HG03135 (cell line): ENCODE data around the gene SNRPD1.
"Not testable (repeated sequence)": the region's sequence is repeated elsewhere in the genome, so short reads cannot be mapped to it uniquely, and the experiment has no call there.

ENCODE experiments used
- ATAC-seq: cut with Tn5 transposase; IDR thresholded peaks from one replicate; pipeline ENCODE4 v1.9.1; 2021; ENCODE audit warnings: mild to moderate bottlenecking, moderate library complexity; ENCODE audit not compliant: unreplicated experiment

SNRPD1 gene

DNA sequence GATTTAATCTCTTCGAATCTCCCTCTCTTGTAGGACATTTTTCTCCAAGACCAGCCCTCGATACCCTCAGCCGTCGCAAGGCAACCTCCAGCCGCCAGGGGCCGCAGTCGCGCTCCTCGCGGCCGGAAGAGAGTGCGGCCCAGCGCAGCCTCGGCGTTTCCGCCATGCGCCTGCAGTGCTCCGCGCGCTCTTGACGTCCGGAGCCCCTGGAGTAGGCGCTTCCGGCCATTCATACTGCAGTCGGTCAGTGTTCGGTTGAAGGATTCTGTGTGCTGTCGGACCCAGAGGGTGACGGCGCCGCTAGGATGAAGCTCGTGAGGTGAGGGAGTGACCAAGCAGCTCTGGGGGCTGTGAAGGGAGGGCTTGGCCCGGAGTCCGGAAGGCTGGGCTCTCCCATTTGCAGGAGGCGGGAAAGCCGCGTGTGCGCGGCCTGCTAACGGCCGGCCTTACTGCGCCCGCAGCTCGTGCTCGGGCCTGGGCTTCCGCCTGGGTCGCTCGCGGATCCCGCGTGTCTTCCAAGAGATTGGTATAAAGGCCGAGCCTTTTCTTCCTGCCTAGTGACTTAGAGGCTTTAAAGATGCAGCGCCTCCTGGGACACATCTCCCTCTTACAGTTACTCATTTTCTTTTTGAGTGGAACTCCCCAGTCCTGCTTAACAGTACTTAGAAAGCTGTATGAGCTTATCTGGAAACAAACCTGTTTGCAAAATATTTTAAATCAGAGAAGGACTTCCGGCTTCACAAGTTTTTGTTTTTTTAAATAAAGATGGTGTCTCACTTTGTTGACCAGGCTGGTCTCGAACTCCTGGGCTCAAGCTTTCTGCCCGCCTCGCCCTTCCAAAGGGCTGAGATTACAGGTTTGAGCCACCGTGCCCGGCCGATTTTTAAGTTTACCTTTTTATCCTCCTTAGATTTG lies at the start of gene SNRPD1:
SNRPD1 (plus strand) TSS at position 190 of the 915 bp plus-strand sequence; CDS start at position 306, 116 bp downstream.
- peak; percentile 99 for ATAC-seq

DNA sequence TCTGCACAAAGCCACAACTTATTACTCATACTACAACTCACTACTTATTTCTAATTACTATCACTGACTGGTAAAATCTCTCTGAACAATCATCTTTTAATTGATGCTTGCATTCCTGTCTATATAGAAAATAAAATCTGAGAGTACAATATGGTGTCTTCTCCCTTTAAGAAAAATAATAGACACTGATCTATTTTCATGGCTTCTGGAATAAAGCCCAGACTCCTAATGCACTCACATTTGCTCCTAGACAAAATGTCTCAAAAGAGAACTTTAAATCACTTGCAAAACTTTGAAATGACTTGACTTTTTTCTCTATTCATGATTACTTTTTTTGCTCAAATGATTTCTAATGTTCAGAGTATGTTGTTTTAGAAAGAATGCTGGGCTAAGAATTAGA lies 40.3 kb upstream of the SNRPD1 start:
- no peak for ATAC-seq

DNA sequence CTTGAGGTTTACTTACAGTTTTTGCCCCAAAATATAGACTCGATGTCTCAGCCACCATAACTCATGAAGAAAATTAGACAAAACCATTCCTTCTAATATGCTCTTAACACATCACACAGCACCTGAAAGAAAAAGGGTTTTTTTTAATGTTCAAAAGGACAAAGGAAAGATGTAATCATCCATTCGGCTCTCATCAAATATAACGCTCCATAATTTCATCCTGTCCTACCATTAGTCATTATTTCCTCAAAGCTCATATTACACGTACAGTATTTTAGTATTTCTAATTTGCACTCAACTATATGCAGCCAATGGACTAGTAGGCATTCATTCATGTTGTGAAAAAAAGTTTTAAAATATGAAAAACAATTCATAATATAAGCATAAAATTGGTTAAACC lies 36.5 kb upstream of the SNRPD1 start:
- ATAC-seq: no peak

DNA sequence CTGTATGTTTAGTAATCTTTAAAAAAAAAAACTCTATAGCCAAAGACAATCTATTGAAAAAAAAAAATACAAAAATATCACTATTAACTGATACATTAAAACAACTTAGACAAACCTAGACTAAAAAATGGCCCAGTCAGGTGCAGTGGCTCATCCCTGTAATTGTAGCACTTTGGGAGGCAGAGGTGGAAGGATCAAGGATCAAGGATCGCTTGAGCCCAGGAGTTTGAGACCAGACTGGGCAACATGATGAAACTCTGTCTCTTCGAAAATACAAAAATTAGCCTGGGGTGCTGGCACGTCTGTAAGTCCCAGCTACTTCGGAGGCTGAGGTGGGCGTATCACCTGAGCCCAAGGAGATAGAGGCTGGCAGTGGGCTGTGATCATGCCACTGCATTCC lies 27.7 kb upstream of the SNRPD1 start:
- no peak for ATAC-seq

DNA sequence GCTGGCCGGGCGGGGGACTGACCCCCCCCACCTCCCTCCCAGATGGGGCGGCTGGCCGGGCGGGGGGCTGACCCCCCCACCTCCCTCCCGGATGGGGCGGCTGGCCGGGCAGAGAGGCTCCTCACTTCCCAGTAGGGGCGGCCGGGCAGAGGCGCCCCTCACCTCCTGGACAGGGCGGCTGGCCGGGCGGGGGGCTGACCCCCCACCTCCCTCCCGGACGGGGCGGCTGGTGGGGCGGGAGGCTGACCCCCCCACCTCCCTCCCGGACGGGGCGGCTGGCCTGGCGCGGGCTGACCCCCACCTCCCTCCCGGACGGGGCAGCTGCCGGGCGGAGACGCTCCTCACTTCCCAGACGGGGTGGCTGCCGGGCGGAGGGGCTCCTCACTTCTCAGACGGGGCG lies 19.8 kb upstream of the SNRPD1 start:
- ATAC-seq: not testable (repeated sequence)

DNA sequence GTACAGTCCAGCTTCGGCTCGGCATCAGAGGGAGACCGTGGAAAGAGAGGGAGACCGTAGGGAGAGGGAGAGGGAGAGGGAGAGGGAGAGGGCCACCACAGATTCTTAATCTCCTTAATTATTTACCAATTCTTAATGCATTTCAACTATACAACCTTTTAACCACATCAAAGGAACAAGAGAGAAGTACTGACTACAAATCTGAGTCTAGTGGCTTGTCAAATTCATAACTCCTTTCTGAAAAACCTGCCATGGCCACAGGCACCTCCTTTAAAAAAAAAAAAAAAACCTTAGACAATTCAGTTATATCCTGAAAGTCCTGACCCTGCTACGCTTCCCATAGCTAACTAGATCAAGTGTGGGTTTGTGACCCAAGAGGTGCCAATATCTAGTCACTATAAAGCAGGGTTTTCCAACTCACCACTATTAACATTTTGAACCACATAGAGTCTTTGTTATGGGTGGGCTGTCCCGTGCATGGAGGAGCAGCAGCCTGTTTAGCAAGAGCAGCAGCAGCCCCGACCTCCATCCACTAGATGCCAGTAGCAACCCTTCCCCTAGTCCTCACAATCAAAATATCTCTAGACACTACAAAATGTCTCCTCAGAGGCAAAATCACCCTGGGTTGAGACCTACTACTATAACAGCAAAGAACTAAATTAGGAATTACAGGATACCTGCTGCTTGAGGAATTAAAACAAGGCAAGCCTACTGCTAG lies 18.4 kb upstream of the SNRPD1 start:
- no peak for ATAC-seq

DNA sequence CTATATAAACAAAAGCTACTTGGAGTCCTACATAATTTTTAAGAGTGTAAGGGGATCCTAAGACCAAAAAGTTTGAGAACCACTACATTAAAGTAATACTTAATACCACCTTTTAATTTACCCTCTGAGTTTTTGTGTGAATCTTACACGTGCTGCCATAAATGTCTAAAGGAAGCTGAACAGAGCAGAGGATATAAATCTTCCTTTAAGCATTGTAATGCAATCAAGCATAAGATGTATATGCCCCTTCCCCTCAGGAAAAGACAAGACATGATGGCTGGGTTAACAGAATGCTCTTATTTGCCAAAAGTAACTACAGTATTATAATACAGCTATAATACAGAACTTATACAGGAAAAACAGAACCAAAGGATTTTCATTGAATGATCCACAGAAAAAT lies 14.5 kb upstream of the SNRPD1 start:
- ATAC-seq: no peak

DNA sequence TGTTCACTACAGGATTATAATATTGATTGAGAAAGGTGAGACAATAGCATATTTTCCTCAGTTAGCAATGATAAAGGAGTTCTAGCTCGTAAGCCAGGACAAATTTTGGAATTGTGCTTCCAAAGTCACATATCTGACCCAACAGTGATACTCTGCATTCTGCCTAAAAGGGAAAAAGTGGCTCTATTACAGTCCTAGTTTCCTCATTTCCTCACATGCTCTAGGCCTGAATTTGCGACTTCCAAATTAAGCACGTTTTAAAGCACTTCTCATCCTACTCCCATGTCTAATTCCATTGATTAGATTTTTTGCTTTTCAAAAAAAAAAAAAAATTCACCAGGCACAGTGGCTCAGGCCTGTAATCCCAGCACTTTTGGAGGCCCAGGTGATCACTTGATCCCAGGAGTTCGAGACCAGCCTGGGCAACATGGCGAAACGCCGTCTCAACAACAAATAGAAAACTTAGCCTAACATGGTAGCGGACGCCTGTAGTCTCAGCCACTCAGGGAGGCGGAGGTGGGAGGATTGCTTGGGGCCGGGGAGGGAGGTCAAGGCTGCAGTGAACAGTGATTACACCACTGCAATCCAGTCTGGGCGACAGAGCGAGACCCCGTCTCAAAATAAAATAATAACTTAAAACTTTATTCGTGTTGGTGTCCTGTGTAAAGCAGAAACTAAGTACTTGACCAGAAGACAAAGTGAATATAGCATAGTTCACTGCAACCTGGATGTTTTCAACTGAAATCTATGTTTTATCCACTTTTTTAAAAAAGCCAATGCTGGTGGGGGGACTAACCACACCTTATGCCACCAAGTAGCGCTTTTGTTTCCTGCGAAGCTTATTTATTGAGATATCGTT lies 13.2 kb upstream of the SNRPD1 start:
- no peak for ATAC-seq

DNA sequence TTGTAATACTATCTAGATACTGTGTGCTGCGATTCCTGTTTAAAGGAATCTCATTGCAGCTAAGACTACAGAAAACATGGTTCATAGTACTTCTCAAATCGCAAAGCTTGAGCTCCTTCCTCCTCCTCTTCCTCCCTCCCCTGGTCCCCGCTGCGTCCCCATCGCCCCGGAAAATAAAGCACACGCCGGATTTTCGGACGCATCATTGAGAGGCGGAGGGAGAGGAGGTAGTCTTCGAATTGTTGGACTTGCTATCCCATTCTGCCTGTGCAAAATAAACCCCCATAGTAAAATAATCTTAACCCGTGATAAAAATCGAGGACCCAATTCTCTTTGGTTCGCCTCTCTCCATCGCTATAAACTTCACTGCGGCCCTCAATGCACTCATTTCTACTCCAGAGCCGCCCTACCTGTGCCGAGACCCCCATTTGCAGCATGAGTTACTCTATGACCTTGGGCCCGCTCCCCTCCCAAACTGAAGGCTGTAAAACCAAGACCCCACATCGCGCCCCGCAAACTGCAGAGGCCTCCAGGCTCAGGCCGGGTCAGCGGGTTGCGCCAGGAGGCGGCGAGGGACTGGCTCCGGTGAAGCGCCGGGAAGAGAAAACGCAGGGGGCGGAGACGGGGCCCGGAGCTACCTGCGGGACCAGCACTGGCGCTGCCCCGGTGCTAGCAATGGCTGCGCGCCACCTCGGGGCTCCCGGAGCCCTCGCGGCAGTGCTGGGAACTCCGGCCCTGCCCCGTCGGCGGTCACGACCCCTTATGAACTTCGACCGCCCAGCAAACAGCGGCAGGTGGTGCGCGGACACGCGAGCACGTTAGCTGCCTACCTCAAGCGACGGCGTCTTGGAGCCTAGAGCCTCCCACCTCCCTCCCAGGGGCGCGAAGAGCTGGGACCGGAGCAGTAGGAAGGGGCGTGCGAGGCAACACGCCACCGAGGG lies 12.3 kb upstream of the SNRPD1 start:
- peak; percentile 50 for ATAC-seq

DNA sequence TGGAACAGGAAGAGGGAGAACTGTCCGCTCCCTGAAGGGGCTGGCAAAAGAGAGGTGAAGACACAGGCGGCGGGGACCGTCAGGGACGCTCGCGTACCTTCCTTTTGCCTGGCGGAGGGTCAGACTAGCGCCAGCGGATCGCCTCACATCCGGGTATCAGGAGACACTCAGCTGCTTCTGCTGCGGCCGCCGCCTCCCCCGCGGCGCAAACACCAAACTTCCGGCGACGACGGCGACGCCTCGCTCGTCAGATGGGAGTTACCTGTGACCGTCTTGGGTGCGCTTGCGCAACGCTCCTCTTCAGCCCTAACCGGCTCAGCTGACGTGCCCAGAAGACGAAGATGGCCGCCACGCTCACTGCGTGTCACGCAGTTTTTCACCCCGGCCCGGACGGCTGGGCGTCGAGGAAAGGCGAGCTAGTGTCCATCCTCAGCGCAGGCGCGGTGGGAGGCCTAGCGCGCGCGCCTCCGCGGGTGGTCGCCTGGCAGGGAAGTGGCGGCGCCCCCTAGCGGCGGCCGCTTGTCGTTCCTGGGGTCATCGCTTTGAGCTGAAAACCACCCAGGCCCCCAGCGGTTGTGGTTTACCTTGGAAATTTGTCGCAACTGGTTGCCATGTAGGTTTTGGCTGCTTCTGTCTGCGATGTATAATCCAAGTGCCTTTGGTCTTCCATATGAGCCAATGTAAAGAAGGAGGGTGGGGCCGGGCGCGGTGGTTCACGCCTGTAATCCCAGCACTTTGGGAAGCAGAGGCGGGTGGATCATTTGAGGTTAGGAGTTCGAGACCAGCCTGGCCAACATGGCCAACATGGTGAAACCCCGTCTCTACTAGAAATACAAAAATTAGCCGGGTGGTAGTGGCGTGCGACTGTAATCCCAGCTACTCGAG lies 11.3 kb upstream of the SNRPD1 start, which contains the start of gene ESCO1:
ESCO1 (minus strand) TSS at position 179 of the 885 bp plus-strand sequence. CDS start 25,861 bp downstream, outside the sequence.
- ATAC-seq: peak; percentile 87

DNA sequence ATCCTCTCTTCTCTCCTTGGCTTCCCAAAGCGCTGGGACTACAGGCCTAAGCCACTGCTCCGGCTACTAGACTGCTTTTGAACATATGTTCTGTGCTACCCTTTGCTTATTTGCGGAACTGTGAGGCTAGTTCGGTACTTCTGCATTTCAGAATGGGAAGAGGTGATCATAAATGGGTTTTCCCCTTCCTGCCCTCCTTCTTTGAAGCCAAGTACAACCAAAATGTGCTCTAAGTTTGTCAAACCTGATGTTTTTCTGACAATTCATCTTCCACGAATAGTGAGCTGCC lies 9.9 kb upstream of the SNRPD1 start:
- no peak for ATAC-seq

DNA sequence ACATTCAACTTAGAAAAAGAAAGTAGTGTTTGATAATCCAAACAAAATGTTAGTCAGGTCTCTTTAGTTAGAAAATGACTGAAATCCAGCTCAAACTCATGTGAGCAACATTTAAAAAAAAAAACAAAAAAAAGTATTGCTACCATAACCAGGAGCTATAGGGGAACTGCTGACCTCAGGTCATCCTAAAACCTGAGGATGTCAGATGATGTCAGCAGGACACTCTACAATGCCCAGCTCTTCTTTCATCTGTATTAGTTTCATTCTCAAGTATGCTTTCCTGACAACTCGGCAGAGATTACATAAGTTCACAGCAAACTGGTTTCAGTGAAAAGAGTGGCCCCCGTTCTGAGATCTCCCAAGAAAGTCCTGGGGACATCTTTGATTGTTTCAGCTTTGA lies 7.4 kb upstream of the SNRPD1 start:
- ATAC-seq: no peak

DNA sequence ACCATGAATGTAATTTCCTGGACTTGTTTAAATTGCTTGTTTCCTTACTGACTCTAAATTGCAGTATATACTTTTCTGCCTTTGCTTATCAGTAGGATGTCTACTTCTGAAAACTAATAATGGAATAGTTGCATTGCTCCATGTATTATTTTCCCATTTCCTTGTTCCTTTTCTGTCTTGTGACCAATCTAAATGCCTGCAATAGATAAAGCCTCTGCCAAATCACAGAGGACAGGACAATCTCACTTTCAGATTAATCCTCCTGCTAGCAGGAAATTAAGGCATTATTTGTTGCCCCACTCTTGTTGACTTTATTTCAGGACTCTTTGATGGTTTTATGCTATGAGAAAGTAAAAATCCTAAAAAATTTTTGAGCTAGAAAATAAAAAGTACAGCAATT lies 6.9 kb upstream of the SNRPD1 start:
- ATAC-seq: no peak

DNA sequence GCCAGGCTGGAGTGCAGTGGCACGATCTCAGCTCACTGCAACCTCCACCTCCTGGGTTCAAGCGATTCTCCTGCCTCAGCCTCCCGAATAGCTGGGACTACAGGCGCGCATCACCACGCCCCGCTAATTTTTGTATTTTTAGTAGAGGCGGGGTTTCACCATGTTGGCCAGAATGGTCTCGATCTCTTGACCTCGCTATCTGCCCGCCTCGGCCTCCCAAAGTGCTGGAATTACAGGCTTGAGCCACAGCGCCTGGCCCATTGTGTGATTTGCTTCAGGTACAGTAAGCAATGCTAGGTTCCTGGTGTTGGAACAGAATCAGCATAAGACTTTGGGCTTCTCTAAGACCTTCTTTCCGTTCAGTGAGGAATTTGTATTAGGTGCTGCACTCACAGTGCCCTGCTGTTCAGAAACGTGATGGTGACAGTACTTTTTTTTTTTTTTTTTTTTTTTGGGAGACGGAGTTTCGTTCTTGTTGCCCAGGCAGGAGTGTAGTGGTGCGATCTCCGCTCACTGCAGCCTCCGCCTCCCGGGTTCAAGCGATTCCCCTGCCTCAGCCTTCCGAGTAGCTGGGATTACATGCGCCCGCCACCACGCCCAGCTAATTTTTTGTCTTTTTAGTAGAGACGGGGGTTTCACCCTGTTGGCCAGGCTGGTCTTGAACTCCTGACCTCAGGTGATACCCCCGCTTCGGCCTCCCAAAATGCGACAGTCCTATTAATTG lies 551 bp upstream of the SNRPD1 start:
- not testable (repeated sequence) for ATAC-seq

DNA sequence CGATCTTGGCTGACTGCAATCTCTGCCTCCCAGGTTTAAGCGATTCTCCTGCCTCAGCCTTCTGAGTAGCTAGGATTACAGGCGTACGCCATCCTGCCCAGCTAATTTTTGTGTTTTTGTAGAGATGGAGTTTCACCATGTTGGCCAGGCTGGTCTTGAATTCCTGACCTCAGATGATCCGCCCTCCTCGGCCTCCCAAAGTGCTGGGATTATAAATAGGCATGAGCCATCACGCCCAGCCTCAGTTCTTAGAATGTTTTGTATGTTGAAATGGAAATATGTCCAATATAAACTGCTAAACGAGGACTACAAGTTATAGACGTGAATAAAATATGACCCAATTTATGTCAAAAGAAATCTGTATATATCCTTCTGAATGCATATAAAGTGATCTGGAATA lies 9.5 kb downstream of the SNRPD1 start:
- not testable (repeated sequence) for ATAC-seq

DNA sequence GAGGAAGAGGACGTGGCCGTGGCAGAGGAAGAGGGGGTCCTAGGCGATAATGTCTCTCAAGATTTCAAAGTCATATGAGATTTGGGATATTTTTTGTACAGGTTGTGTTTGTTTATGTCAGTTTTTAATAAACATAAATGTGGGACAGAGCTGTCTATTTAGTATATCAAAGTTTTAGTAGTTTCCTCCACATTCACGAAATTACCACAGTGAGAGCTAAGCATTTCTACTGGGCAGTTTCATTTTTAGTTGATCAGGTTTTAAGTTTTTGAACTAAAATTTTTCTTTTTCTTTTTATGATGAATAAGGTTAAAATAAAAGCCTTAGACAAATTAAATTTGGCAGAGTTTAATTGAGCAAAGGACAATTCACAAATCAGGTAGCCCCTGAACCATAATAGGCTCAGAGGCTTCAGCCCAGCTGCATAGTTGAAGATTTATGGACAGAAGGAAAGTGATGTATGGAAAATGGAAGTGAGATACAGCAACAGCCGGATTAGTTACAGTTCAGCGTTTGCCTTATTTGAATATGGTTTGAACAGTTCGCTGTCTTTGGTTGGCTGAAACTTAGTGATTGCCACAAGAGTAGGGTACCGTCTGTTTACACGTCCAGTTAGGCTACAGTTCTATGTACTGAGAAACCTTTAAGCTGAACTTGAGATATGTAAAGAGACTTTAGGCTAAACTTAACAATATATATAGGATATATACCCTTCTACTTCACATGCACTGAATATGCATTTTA lies 17.1 kb downstream of the SNRPD1 start:
- ATAC-seq: peak; percentile 90

DNA sequence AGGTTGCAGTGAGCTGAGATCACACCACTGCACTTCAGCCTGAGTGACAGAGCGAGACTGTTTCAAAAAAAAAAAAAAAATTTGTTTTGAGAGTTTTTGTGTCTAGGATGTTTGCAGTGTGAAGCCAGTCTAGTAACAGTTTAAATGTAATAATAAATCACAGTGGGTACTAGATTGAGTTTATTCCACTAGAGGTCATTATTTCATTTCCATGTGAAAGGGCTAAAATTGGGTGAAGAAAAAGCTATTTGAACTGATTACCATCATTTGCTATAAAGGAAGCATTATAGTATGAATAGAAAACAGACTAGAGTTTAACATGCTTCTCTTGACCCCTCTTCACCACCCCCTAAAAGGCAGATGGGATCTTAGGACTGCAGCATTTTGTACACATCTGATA lies 20.3 kb downstream of the SNRPD1 start:
- ATAC-seq: no peak
